ENCODE data around the gene KLF9. TPM values are rescaled to one million over a fixed set of nuclear protein-coding genes. Genes with fewer than 3 reads are reported as not detected.

Gene KLF9
- total RNA-seq, 3 donors from 2014 or later (not counting 1 experiment from before 2014, with no cell fraction given): 47.7 to 79.3 (median 51.2) TPM

- WGBS (ENCODE audit: insufficient coverage): 96% methylated on average over 4 of the region's 5 CpGs
- peaks cover 0 to 5% of the 10 kb centered on the region in 2 donors for H3K4me1 Mint-ChIP-seq
Observed at GRCh38 chr9:70450738-70451137, 36.3 kb upstream of the KLF9 start.

GRCh38 chr9:70449461-70449860 is 35.0 kb upstream of the KLF9 start:
- no peaks in the 10 kb centered on the region for H3K9me3 Mint-ChIP-seq
- H3K4me3 Mint-ChIP-seq: no peak overlapping the region
- no peak overlapping the region for H3K27ac Mint-ChIP-seq
- no peaks in the 10 kb centered on the region for H3K36me3 Mint-ChIP-seq
- H3K4me1 Mint-ChIP-seq: peaks cover 0 to 5% of the 10 kb centered on the region in 2 donors
- H3K27me3 ChIP-seq (ENCODE audit: control insufficient read depth, insufficient read depth, low read length): no peaks in the 10 kb centered on the region
- ATAC-seq (no peak), DNase-seq (no peak)
- no peaks in the 10 kb centered on the region for H3K9me3 ChIP-seq (ENCODE audit: control insufficient read depth, insufficient read depth, low read length)
- no peak overlapping the region for H3K4me3 ChIP-seq (ENCODE audit: low read length)
- H3K27ac ChIP-seq (ENCODE audit: low read length): no peak overlapping the region
- no peak for TF ChIP-seq CTCF (IDR thresholded peaks at IDR 0.05)
- 86% methylated on average over 2 of the region's 2 CpGs for WGBS (ENCODE audit: insufficient coverage)
- H3K36me3 ChIP-seq (ENCODE audit: control insufficient read depth, insufficient read depth, low read length): no peaks in the 10 kb centered on the region
- H3K27me3 Mint-ChIP-seq (ENCODE audit: low read depth in 2 of 2): peaks cover 0 to 3% of the 10 kb centered on the region in 2 donors
- H3K4me1 ChIP-seq (ENCODE audit: control insufficient read depth, insufficient read depth, low read length): no peaks in the 10 kb centered on the region
- intact Hi-C loops (cut with micrococcal nuclease): no loop called here

More at GRCh38 chr9:70450738-70451137, 36.3 kb upstream of the KLF9 start:
- Histone ChIP-seq H3K36me3 (ENCODE audit: control insufficient read depth, insufficient read depth, low read length) (no peaks in the 10 kb centered on the region), H3K27ac (ENCODE audit: low read length) (no peak overlapping the region), H3K27me3 (ENCODE audit: control insufficient read depth, insufficient read depth, low read length) (no peaks in the 10 kb centered on the region), H3K4me3 (ENCODE audit: low read length) (no peak overlapping the region), H3K4me1 (ENCODE audit: control insufficient read depth, insufficient read depth, low read length) (no peaks in the 10 kb centered on the region), H3K9me3 (ENCODE audit: control insufficient read depth, insufficient read depth, low read length) (no peaks in the 10 kb centered on the region)
- Mint-ChIP-seq H3K27ac (no peak overlapping the region), H3K27me3 (ENCODE audit: low read depth in 2 of 2) (peaks cover 0 to 3% of the 10 kb centered on the region in 2 donors), H3K9me3 (no peaks in the 10 kb centered on the region), H3K36me3 (no peaks in the 10 kb centered on the region), H3K4me3 (no peak overlapping the region)
- no peak for DNase-seq
- ATAC-seq: no peak
- intact Hi-C loops (cut with micrococcal nuclease): no loop called here
- TF ChIP-seq CTCF (IDR thresholded peaks at IDR 0.05): no peak

- TF ChIP-seq CTCF (IDR thresholded peaks at IDR 0.05): no peak
- Mint-ChIP-seq H3K36me3 (no peaks in the 10 kb centered on the region), H3K9me3 (no peaks in the 10 kb centered on the region), H3K27ac (no peak overlapping the region), H3K4me1 (peaks cover 0 to 5% of the 10 kb centered on the region in 2 donors), H3K27me3 (ENCODE audit: low read depth in 2 of 2) (peaks cover 0 to 3% of the 10 kb centered on the region in 2 donors), H3K4me3 (no peak overlapping the region)
- intact Hi-C loops (cut with micrococcal nuclease): no loop called here
- DNase-seq: no peak
- no peaks in the 10 kb centered on the region for H3K27me3 ChIP-seq (ENCODE audit: control insufficient read depth, insufficient read depth, low read length)
- no peaks in the 10 kb centered on the region for H3K4me1 ChIP-seq (ENCODE audit: control insufficient read depth, insufficient read depth, low read length)
- 73% methylated on average over 1 of the region's 1 CpG for WGBS (ENCODE audit: insufficient coverage)
- no peak overlapping the region for H3K4me3 ChIP-seq (ENCODE audit: low read length)
- no peak for ATAC-seq
- H3K27ac ChIP-seq (ENCODE audit: low read length): no peak overlapping the region
- H3K9me3 ChIP-seq (ENCODE audit: control insufficient read depth, insufficient read depth, low read length): no peaks in the 10 kb centered on the region
- no peaks in the 10 kb centered on the region for H3K36me3 ChIP-seq (ENCODE audit: control insufficient read depth, insufficient read depth, low read length)
Observed at GRCh38 chr9:70448919-70449318, 34.5 kb upstream of the KLF9 start.

- Histone ChIP-seq H3K27ac (ENCODE audit: low read length) (no peak overlapping the region), H3K4me1 (ENCODE audit: control insufficient read depth, insufficient read depth, low read length) (no peaks in the 10 kb centered on the region), H3K9me3 (ENCODE audit: control insufficient read depth, insufficient read depth, low read length) (no peaks in the 10 kb centered on the region), H3K36me3 (ENCODE audit: control insufficient read depth, insufficient read depth, low read length) (no peaks in the 10 kb centered on the region), H3K4me3 (ENCODE audit: low read length) (no peak overlapping the region), H3K27me3 (ENCODE audit: control insufficient read depth, insufficient read depth, low read length) (no peaks in the 10 kb centered on the region)
- intact Hi-C loops (cut with micrococcal nuclease): no loop called here
- H3K27me3 Mint-ChIP-seq (ENCODE audit: low read depth in 2 of 2): peaks cover 0 to 3% of the 10 kb centered on the region in 2 donors
- no peak for TF ChIP-seq CTCF (IDR thresholded peaks at IDR 0.05)
- no peak for DNase-seq
- H3K9me3 Mint-ChIP-seq: no peaks in the 10 kb centered on the region
- H3K27ac Mint-ChIP-seq: no peak overlapping the region
- H3K36me3 Mint-ChIP-seq: no peaks in the 10 kb centered on the region
- no peak overlapping the region for H3K4me3 Mint-ChIP-seq
- no peak for ATAC-seq
- H3K4me1 Mint-ChIP-seq: peaks cover 0 to 3% of the 10 kb centered on the region in 2 donors
- 93% methylated on average over 1 of the region's 1 CpG for WGBS (ENCODE audit: insufficient coverage)
Observed at GRCh38 chr9:70444904-70445303, 30.4 kb upstream of the KLF9 start.

Data from natural killer cell (primary cell).